GM18520 (cell line): ENCODE measurements around the gene EPGN.
"Not testable (repeated sequence)": the region's sequence is repeated elsewhere in the genome, so short reads cannot be mapped to it uniquely, and the experiment has no call there.

Experiments used
- ATAC-seq: cut with Tn5 transposase; IDR thresholded peaks from one replicate; pipeline ENCODE4 v1.9.1; 2021; ENCODE audit not compliant: unreplicated experiment

Gene EPGN

DNA sequence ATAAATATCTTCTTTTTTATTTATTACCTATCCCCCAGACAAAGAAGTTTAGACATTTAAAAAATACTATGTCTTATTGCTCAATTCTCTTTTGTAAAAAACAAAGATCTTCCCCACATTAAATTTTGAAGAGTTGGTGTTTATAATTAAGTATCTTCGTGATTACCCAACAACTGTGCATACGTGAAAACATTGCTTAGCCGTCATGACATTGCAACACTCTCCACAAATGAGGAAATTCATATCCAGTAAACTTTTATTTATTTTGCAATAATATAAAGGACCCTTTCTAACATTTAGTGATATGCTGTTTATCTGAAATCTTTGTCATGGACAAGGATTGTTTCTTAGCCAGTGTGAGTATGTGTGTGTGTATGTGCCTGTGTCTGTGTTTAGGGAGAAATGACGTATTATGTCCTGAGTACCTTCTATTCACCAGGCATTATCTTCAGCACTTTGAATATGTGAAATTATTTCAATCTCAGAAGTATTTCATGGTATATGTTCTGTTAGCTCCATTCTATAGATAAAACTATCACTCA is 30.6 kb downstream of the EPGN start:
- no peak for ATAC-seq

- no peak for ATAC-seq
Observed at GRCh38 chr4:74339501-74339900, 31.2 kb downstream of the EPGN start.

DNA sequence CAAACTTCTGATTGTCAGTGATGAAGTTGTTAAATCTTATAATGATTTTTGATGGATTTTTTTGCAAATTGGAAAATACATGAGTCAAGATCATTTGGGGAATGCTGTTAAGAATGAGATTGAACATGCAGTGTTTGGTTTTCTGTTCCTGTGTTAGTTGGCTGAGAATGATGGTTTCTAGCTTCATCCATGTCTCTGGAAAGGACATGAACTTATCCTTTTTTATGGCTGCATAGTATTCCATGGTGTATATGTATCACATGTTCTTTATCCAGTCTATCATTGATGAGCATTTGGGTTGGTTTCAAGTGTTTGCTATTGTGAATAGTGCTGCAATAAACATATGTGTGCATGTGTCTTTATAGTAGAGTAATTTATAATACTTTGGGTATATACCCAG is 32.2 kb downstream of the EPGN start:
- not testable (repeated sequence) for ATAC-seq

GRCh38 chr4:74344031-74344430 is 35.8 kb downstream of the EPGN start:
- ATAC-seq = no peak

DNA sequence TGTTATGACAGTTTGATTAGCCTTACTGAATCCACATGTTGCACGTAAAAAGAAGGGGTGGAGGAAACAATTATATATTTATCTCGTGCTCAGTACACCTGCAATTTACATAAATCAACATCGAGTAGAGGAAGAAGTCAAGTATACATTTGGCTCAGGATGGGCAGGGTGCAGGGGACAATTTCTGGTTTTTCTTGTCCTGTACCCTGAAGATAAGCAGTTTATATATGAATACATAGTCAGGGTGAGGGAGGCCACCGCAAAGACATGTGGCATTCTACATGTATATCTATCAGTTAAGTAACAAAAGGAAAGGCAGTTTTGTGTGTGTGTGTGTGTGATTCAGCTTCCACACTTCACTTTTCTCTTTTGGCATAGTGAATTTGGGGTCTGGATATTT is 45.6 kb downstream of the EPGN start:
- ATAC-seq = no peak

DNA sequence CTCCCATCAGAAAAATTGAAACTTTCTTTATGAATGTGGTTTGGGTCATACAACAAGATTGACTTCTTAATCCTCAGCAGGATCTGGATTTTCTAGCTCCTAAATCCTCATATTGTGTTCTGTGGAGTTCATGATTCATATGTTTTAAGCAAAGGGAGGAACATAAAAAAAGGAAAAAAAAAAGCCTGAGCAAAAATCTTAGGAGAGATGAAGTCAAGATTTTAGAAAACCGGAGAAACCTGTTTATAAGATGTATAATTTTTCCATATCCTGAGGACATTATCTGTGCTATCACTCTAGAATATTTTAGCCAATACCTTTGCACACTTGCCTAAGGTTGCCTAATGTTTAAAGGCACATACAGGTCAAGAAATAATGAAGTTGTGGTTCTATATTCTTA is 49.7 kb downstream of the EPGN start:
- no peak for ATAC-seq

GRCh38 chr4:74361671-74362070 is 53.4 kb downstream of the EPGN start:
- no peak for ATAC-seq

GRCh38 chr4:74362347-74362746 is 54.1 kb downstream of the EPGN start:
- ATAC-seq = no peak

- ATAC-seq = no peak
Observed at GRCh38 chr4:74364256-74364651, 56.0 kb downstream of the EPGN start.

- ATAC-seq = no peak
Observed at GRCh38 chr4:74364652-74365491, 56.6 kb downstream of the EPGN start, which contains the start of gene EREG. EREG (plus strand) TSS chr4:74365145; CDS start chr4:74365309, 164 bp downstream.

DNA sequence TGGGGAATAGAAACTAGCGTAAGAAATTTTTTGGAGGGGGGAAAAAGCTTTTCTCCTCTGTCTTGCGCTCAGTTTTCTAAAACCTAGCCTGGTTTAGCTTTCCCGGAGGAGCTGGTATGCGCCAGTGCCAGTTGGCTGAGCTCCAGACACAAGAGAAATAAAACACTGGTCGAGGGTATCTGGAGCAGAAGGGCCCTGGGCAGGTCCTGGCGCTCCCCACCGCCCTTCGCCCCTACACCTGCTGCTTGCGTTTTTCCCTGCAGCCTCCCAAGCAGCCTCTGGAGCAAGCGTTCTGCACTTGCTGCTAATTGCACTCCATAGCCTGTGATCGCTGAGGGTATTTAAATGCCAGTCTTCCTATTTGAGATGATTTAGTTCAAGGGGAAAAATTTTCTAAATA is 57.5 kb downstream of the EPGN start:
- ATAC-seq = no peak
